ENCODE results near the gene NR2F6.

Gene NR2F6

GRCh38 chr19:17263712-17264640 is 18.3 kb upstream of the NR2F6 start:
- DNase-seq, result no peak

DNA sequence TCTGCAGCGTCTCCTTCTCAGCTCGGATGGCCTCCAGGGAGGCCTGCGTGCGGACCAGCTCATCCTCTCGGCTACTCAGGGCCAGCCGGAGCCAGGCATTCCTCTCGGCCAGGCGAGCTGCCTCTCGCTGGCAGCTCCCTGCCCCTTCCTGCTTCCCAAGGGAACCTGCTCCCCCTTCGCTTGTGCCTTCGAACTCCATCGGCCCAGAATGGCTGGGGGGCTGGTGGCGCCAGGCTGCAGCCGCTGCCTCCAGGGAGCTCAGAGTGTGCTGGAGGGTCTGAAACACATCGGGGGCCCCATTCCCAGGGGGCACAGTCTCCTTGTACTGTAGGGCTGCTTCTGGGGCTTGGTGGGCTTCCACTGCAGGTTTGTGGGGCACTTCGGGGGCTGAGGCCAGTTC is 16.8 kb upstream of the NR2F6 start:
- DNase-seq, result no peak

DNA sequence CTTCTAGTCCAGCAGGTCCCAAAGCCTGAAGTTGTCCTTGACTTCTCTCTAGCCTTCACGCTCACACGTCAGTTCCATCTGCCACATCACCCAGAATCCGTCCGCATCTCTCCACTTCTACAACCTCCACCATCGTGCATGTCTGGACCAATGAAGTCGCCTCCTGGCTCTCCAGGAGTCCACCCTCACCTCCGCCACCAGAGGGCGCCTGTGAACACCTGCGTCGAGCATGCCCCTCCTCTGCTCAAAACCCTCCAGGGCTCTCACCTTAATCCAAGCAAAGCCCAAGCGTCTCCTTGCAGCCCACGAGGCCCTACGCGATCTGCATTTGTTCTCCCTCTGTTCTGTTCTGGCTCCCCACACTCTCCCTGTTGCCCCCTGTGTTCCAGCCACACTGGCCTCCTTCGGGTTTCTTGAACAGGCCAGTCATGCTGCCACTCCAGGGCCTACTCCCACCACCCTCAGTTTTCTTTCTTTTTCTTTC is 15.2 kb upstream of the NR2F6 start:
- DNase-seq, result peak; percentile 87

DNA sequence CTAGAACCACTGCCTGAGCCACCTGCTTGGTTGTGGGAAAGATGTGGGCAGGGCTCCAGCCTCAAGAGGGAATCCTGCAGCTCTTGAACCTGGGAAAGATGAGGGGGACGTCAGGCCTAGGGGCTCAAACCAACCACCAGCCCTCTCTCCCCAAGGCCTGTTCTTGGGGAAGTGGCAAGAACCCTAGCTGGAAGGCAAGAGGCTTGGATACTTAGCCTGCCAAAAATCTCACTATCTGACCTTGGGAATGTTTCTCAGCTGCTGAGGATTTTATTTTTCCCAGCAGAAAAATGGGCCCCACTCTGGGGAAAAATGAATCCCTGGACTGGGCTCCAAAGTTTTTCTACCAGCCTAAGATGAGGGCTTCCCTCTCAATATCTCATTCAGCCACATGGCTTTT is 14.2 kb upstream of the NR2F6 start:
- no peak for DNase-seq

DNA sequence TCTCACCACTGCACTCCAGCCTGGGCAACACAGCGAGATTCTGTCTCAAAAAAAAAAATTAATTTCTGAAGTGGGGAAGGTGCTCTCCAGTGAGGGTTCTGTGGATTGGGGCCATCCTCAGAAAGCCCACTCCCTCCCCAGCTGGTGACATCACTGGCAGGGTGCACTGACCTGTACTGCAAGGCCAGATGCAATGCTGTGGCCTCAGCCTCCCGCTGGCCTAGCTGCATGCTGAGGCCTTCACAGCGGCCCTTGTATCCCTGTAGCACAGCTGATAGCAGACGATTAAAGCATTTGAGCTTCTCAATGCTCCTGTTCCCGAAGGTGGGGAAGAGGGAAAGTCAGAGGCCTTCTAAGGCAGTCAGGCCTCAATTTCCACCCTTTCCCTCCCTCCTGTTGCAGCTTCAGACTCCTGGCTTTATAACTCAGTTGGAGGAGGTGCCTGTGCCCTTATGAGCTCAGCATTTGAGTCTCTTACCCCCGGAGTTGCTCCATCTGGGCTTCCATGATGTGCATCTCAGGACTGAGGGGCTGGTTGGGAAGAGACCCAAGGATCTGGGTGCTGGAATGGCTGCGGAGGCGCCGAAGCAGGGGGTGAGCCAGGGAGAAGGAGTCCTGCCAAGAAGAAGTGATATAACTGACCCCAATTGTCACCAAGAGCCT is 13.5 kb upstream of the NR2F6 start:
- no peak for DNase-seq

- no peak for DNase-seq
These were observed 10.4 kb upstream of the NR2F6 start for GRCh38 chr19:17256130-17256529.

DNA sequence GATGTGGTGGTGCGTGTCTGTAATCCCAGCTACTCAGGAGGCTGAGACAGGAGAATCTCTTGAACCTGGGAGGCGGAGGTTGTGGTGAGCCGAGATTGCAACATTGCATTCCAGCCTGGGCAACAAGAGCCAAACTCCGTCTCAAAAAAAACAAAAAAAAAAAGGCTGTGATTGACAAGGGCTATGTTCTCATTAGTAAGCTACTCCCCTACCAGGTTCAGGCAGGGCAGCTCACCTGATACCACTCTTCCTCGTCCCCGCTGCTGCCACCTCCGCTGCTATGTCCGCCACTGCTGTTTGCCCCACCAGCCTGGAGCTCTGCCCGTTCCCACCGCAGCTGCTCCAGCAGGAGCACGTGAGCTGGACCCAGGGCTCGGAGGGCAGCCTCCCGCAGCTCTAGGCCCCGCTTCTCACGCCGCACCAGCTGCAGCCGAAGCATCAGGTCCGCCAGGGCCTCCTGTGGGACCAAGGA is 9.5 kb upstream of the NR2F6 start:
- DNase-seq, result no peak

GRCh38 chr19:17254636-17255035 is 8.9 kb upstream of the NR2F6 start:
- no peak for DNase-seq

DNA sequence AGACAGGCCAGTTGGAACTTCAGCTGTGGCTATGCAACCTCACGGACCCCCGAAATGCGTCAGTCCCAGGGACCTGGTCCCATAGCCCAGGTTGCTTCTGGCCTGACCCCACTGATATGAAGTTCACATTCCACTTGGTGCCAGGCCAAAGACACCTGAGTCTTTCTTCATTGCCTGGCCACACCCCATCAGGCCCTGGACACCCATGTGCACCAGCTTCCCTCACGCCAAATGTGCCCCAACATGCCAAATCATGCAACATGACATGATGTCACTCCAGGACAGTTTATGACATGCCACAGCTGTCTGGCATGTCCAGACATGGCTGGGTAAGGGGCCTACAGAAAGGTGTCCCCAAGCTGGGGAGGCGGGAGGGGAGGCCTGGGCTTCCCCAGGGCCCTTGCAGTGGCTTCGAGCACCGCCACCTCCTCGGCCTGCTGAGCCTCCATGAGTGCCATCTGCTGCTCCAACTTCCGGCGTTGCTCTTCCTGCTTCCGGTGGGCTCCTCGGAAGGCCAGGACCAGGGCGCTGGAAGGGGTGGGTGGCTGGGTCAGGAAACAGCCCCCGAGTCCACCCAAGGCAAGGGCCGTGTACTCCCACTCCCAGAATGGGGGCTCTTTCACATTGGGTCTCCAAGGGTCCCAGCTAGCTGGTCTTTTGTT is 4.3 kb upstream of the NR2F6 start:
- no peak for DNase-seq

- no peak for DNase-seq
These were observed 2.5 kb upstream of the NR2F6 start for GRCh38 chr19:17248011-17248776.

DNA sequence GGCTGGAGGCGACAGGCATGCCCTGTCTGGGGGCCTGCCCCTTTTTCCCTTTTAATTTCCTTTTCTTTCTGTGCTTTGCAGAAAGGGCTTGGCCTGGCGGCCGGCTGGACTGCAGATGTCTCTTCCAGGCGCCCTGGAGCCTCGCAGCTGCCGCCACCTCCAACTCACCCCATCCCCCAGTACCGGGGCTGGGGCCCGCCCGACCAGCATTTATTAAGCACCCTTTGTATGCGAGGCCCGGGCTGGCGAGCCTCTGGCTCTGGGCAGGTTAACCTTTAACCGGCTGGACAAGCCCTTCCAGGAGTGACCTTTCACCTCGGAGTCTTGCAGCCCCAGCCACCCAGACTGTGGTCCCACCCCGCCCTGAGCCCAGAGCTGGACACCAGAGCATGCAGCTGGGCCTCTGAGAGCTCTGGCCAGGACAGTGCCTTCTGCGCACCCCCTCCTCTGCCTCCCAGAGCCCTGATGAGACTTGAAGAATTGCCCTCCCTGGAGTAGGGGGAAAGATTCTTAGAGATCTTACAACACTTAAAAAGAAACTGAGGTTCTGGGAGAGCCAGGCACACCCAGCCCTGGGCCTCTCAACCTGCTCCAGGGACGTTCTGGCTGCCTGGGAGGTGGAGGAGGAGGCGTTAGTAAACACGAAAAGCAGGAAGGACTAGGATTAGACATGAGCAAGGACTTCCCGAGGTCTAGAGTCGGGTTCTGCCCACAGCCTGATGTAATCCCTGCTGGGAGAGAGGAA is 1.1 kb upstream of the NR2F6 start:
- DNase-seq, result no peak

DNA sequence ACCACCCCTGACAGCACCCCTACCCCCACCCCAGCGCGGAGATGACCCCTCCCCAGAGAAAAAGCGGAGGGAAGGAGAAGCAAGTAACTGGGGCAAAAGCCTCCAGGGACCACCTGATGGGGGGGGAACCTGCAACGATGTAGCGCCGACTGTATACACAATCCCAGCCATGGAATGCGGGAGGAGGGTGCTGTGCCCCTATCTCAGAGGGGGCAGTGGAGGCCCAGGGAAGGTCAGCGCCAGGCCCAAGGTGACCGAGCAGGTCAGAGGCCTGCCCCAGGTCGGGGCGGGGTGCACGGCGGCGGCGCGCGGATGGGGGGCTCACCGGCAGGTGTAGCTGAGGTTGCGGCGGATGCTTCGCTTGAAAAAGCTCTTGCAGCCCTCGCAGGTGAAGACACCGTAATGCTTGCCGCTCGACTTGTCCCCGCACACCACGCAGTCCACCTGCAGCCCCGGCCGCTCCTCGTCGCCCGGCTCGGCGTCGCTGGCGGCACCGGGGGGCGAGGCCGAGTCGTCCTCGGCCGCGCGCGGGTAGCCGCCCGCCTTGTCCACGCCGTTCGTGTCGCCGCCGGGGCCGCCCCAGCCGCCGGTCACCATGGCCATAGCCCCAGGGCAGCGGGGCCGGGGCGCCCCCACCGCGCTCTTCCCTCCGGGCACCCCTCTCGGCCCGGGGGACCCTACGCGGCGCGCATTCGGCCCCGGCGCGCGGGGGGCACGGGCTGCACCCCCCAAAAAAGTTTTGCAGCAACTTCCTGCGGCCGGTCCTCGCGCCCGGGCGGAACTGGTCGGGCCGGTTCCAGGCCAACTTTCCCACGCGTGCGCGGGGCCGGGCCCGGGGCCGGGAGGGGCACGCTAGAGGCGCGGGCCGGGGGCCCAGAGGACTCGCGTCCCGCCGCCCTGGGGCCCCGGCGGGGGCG is 843 bp downstream of the NR2F6 start:
- DNase-seq, result no peak

DNA sequence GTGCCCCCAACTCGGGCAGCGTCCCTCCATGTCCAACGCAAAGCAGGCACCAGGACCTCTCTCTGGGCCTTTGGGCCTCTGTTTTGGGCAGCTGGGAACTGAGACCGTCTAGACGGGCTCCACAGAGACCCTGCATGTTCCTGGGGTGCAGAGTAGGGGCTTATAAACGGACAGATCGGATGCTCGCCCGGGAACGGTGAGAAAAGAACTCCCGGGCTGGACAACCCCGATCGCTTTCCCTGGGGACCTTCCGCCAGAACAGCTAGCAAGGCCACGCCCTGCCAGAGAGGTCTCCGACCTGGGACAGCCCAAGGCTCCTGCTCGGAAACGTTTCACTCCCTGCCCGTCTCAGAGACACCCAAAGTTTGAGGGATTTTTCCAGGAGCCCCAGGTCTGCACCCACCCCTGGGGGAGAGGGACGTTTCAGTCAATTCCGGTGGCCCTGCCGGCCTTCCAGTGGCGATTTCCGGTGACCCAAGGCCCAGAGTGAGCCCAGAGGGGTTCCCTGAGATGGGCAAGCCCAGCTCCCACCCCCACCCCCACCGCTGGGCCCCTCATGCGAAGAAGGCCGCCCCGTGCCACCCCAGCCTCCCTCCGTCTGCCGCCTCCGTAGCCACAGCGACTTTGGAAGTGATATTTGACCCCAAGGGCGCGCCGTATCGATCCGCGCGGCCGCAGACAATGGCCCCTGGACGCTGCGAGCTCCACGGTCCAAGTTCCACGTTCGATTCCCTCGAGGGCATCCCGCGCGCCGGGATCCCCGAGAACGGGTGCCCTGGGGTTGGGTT is 1.7 kb downstream of the NR2F6 start:
- no peak for DNase-seq

GRCh38 chr19:17243211-17243829 is 2.4 kb downstream of the NR2F6 start:
- DNase-seq, result no peak

GRCh38 chr19:17242431-17243208 is 3.1 kb downstream of the NR2F6 start:
- no peak for DNase-seq

DNA sequence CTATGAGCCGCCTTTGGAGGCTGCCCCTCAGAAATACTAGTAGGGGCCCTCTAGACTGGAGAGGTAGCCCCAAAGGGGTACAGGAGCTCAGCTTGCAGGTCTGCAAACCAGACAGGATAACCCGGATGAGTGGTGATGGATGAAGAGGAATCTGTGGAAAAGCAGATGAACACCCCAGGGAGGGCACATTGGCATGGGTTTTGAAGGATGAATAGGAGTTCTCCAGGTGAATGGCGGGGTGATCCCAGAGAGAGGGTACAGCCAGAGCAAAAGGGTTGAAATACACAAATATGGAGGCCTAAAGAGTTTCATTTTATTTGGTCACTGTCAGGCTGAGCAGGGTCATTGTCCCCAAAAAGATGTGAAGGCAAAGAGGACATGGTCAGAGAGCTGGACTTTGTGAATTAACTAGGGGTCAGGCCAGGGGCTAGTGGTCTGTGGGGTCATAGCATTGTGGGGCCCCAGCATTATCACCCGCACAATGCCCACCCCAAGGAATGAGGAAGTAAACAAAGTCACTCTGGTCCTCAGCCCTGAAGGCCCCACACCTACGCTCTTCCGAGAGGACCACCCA is 4.8 kb downstream of the NR2F6 start:
- DNase-seq, result no peak

DNA sequence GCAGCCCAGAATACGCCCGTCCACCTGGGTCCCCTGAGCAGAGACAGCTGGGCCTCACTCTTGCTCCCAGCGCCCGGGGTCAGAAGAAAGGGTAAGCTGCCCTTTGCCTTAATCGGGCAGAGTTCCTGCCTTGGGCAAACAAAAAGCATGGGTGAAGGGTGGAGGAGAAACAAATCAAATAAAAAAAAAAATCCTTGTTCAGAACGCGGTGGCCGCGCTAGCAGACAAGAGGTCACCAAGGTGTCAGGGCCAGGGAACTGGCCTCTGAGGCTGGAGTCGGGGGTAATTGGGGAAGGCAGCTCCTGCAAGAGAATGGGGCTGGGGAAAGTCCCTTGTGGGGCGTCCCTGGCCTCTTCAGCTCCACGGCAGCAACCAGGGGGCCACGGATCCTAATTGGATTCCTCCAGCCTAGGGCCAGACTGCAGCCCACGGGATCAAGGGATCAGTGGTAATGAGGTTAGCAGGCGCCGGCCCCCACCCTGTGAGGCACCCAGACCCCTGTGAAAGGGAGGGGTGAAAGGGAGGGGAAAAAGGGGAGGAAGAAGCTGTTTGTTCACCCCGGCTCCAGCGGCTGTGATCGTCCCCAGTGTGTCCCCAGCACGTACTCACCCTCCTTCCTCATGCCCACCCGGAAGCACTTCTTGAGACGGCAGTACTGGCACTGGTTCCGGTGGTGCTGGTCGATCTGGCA is 5.5 kb downstream of the NR2F6 start:
- no peak for DNase-seq
